Karpas-422 (cell line): ENCODE data around the gene ATG4B. TPM values are rescaled to one million over a fixed set of nuclear protein-coding genes. Genes with fewer than 3 reads are reported as not detected.

Experiments used
- DNase-seq: peaks from one replicate; pipeline ENCODE4 v3.0.0-alpha.2; 2015
- H2AFZ ChIP-seq: fragments of 200-600 bp; sonication (generic); 2 replicates; pipeline ENCODE4 v1.6.1; 2014; ENCODE audit warnings: antibody characterized with exemption, low read length, mixed read lengths
- H3K27ac ChIP-seq: fragments of 200-600 bp; sonication (generic); 2 replicates; pipeline ENCODE4 v1.5.1; 2014; ENCODE audit warnings: mild to moderate bottlenecking, low read length, moderate library complexity
- H3K27me3 ChIP-seq: fragments of 200-600 bp; sonication (generic); 2 replicates; pipeline ENCODE4 v1.6.1; 2014; ENCODE audit warnings: low read length, mixed read lengths
- H3K36me3 ChIP-seq: fragments of 200-600 bp; sonication (generic); 2 replicates; pipeline ENCODE4 v1.6.1; 2014; ENCODE audit warnings: low read length, mixed read lengths; ENCODE audit not compliant: insufficient read depth
- H3K4me1 ChIP-seq: fragments of 200-600 bp; sonication (generic); 2 replicates; pipeline ENCODE4 v1.6.1; 2014; ENCODE audit warnings: mild to moderate bottlenecking, low read length, mixed read lengths
- H3K4me2 ChIP-seq: fragments of 200-600 bp; sonication (generic); 2 replicates; pipeline ENCODE4 v1.6.1; 2014; ENCODE audit warnings: low read length, low read depth, mild to moderate bottlenecking; ENCODE audit not compliant: poor library complexity, severe bottlenecking
- H3K4me3 ChIP-seq: fragments of 200-600 bp; sonication (generic); 2 replicates; pipeline ENCODE4 v1.5.1; 2014; ENCODE audit warnings: mild to moderate bottlenecking, antibody characterized with exemption, low read length, mixed read lengths
- H3K79me2 ChIP-seq: fragments of 200-600 bp; sonication (generic); 2 replicates; pipeline ENCODE4 v1.6.1; 2014; ENCODE audit warnings: mild to moderate bottlenecking, low read length, mixed read lengths
- H3K9ac ChIP-seq: fragments of 200-600 bp; sonication (generic); 2 replicates; pipeline ENCODE4 v1.6.0; 2014; ENCODE audit warnings: low read length
- H3K9me2 ChIP-seq: fragments of 200-600 bp; sonication (generic), shearing (Covaris generic); replicated peaks from 2 replicates; pipeline ENCODE4 v1.6.0; 2014; ENCODE audit warnings: mild to moderate bottlenecking, low read length, moderate library complexity; ENCODE audit not compliant: insufficient read depth
- H3K9me3 ChIP-seq: fragments of 300-700, 200-600 bp; sonication (generic); 2 replicates; pipeline ENCODE4 v1.6.1; 2014; ENCODE audit warnings: low read length, mixed read lengths
- H4K20me1 ChIP-seq: fragments of 200-600 bp; sonication (generic); 2 replicates; pipeline ENCODE4 v1.6.1; 2014; ENCODE audit warnings: mild to moderate bottlenecking, antibody characterized with exemption, low read length, low read depth; ENCODE audit not compliant: insufficient read depth
- total RNA-seq: library from RNA; depleted of rRNA; stranded (reverse); fragments of >200 nt; shearing (Covaris generic); gene quantifications from 2 replicates; pipeline ENCODE4 v1.2.3, GENCODE V29; 2014; ENCODE audit warnings: low replicate concordance

ATG4B gene
- total RNA-seq, 1 experiment from 2014 or later: 63.9 TPM

- H2AFZ ChIP-seq: no peak overlapping the region
- no peak overlapping the region for H3K4me2 ChIP-seq
- H3K9me2 ChIP-seq: no peaks in the 10 kb centered on the region
- no peaks in the 10 kb centered on the region for H3K27me3 ChIP-seq
- peaks cover 7% of the 10 kb centered on the region; the same call in 1 of the 2 replicates for H3K36me3 ChIP-seq
- no peaks in the 10 kb centered on the region for H4K20me1 ChIP-seq
- H3K9ac ChIP-seq: peak overlapping the region; percentile 2; the same call in 1 of the 2 replicates
- no peaks in the 10 kb centered on the region for H3K9me3 ChIP-seq
- DNase-seq: no peak
- H3K27ac ChIP-seq: no peak overlapping the region
- H3K4me3 ChIP-seq: no peak overlapping the region
- peaks cover 16% of the 10 kb centered on the region for H3K4me1 ChIP-seq
- H3K79me2 ChIP-seq: peaks cover 49% of the 10 kb centered on the region
These were observed 28.6 kb upstream of the ATG4B start for GRCh38 chr2:241608881-241609280.

DNA sequence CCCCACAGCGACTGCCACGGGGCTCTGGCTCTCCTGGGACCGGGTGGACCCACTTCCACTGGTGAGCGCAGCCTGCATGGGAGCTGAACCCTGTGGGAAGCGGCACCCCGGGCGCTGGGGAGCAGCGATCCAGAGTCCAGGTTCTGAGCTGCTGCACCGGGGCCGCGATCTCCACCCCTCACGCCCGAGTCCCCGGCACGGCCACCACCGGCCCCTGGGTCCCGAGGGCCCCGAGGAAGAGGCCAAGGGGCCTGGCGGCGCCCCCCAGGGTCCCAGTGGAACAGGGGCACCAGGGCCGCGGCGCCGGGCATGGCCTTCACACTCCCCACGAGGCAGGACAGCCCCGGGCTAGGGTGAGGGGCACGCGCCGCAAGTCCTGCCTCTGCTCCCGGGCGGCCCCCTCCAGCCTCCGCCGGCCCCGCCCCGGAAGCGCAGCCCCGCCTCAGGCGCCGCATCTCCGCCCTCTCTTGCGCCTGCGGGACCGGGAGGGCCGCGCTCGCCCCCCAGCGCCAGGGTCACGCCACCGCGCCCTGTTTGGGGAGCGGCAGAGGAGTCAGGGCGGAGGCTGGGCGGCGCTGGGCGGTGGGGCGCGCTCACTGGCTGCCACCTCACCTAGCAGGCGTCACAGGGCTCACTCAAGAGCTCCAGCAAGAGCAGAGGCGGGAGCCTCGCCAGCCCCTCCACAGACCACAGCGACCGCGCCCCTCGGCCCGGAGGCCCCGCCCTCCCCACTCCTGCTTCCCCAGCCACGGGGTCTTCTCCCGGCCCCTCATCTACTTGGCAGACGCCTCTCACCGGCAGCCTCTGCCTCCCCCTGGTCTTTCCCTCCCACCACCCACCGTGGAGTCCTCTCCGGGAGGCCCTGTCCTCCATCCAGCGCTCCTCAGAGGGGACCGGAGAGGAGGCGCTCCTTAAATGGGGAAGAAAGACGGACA is 27.4 kb upstream of the ATG4B start:
- peak; percentile 98 for DNase-seq
- Histone ChIP-seq H4K20me1 (no peaks in the 10 kb centered on the region), H3K27me3 (no peaks in the 10 kb centered on the region), H3K9me2 (no peaks in the 10 kb centered on the region), H3K9ac (peak overlapping the region; percentile 87), H3K27ac (0 out of 2 replicates have a peak overlapping the region, but pooled peaks have one; percentile 39), H3K9me3 (no peaks in the 10 kb centered on the region), H3K4me1 (peaks cover 16% of the 10 kb centered on the region), H3K4me2 (peak overlapping the region; percentile 93), H2AFZ (peak overlapping the region; percentile 34; the same call in 1 of the 2 replicates), H3K36me3 (0 out of 2 replicates have a peak, but pooled peaks cover 2% of the 10 kb centered on the region), H3K79me2 (peaks cover 57% of the 10 kb centered on the region), H3K4me3 (peak overlapping the region; percentile 75)

GRCh38 chr2:241611062-241611461 is 26.4 kb upstream of the ATG4B start:
- Histone ChIP-seq H3K9me3 (no peaks in the 10 kb centered on the region), H3K4me1 (peaks cover 16% of the 10 kb centered on the region), H3K36me3 (no peaks in the 10 kb centered on the region), H3K79me2 (peaks cover 67% of the 10 kb centered on the region), H3K27me3 (no peaks in the 10 kb centered on the region), H3K9ac (peak overlapping the region; percentile 75), H3K4me3 (peak overlapping the region; percentile 71; the same call in 1 of the 2 replicates), H4K20me1 (no peaks in the 10 kb centered on the region), H2AFZ (no peak overlapping the region), H3K27ac (no peak overlapping the region), H3K9me2 (no peaks in the 10 kb centered on the region), H3K4me2 (peak overlapping the region; percentile 93)
- DNase-seq: no peak

- no peaks in the 10 kb centered on the region; the same call in 1 of the 2 replicates for H3K36me3 ChIP-seq
- no peak for DNase-seq
- H3K79me2 ChIP-seq: peaks cover 80% of the 10 kb centered on the region
- H3K4me1 ChIP-seq: peaks cover 19% of the 10 kb centered on the region
- H4K20me1 ChIP-seq: no peaks in the 10 kb centered on the region
- H3K4me3 ChIP-seq: no peak overlapping the region
- H3K9me3 ChIP-seq: no peaks in the 10 kb centered on the region
- no peak overlapping the region for H3K27ac ChIP-seq
- no peak overlapping the region for H3K9ac ChIP-seq
- no peaks in the 10 kb centered on the region for H3K27me3 ChIP-seq
- no peak overlapping the region for H3K4me2 ChIP-seq
- H3K9me2 ChIP-seq: no peaks in the 10 kb centered on the region
- no peak overlapping the region for H2AFZ ChIP-seq
These were observed 25.1 kb upstream of the ATG4B start for GRCh38 chr2:241612156-241613016.

- H2AFZ ChIP-seq: no peak overlapping the region
- H3K4me2 ChIP-seq: no peak overlapping the region
- no peaks in the 10 kb centered on the region for H3K9me2 ChIP-seq
- no peaks in the 10 kb centered on the region for H3K27me3 ChIP-seq
- H3K9ac ChIP-seq: no peak overlapping the region
- H4K20me1 ChIP-seq: no peaks in the 10 kb centered on the region
- no peak overlapping the region for H3K4me3 ChIP-seq
- no peaks in the 10 kb centered on the region; the same call in 1 of the 2 replicates for H3K36me3 ChIP-seq
- no peak overlapping the region for H3K27ac ChIP-seq
- peaks cover 28% of the 10 kb centered on the region for H3K4me1 ChIP-seq
- H3K79me2 ChIP-seq: peaks cover 84% of the 10 kb centered on the region
- no peak for DNase-seq
- no peaks in the 10 kb centered on the region for H3K9me3 ChIP-seq
These were observed 24.3 kb upstream of the ATG4B start for GRCh38 chr2:241613017-241613780.

DNA sequence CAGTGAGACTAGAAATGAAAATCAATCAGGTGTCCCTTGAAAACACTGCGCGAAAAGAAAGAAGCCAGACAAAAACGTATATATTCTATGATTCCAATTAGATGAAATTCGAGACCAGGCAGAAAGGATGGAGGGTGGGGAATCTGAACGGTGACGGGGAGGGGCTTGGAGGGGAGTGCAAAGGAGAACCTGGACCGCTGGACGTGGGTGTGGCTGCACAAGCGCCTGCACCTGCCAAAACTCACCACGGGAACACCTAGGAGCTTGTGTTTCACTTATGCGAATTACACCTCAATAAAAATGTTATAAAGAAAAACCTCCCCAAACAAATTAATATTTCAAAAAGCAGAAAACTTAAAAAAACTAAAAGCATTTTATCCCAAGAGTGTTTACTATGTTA is 22.5 kb upstream of the ATG4B start:
- peaks cover 82% of the 10 kb centered on the region for H3K79me2 ChIP-seq

GRCh38 chr2:241615522-241616052 is 21.9 kb upstream of the ATG4B start:
- Histone ChIP-seq H3K9me3 (no peaks in the 10 kb centered on the region), H3K9me2 (no peaks in the 10 kb centered on the region), H3K4me1 (peaks cover 30% of the 10 kb centered on the region), H3K4me3 (no peak overlapping the region), H4K20me1 (no peaks in the 10 kb centered on the region), H3K4me2 (no peak overlapping the region), H3K27ac (no peak overlapping the region), H3K36me3 (no peaks in the 10 kb centered on the region; the same call in 1 of the 2 replicates), H3K27me3 (no peaks in the 10 kb centered on the region), H3K9ac (no peak overlapping the region), H3K79me2 (peaks cover 85% of the 10 kb centered on the region), H2AFZ (no peak overlapping the region)
- DNase-seq: no peak

More for the DNA sequence above, 22.5 kb upstream of the ATG4B start:
- Histone ChIP-seq H3K4me2 (no peak overlapping the region), H3K27ac (no peak overlapping the region), H3K9me2 (no peaks in the 10 kb centered on the region), H3K4me1 (peaks cover 33% of the 10 kb centered on the region), H3K36me3 (no peaks in the 10 kb centered on the region; the same call in 1 of the 2 replicates), H2AFZ (no peak overlapping the region), H3K9me3 (no peaks in the 10 kb centered on the region), H3K4me3 (no peak overlapping the region), H3K27me3 (no peaks in the 10 kb centered on the region), H4K20me1 (no peaks in the 10 kb centered on the region), H3K9ac (no peak overlapping the region)
- no peak for DNase-seq
